HEK293 (cell line): ENCODE results near the gene RFNG.
A peak's percentile ranks its signal among the peaks of the same experiment; 100 is the strongest.

Source experiments
- ELK4 ChIP-seq: IDR thresholded peaks from 2 replicates; pipeline ENCODE4 v1.6.1; 2011; ENCODE audit warnings: mild to moderate bottlenecking, low read depth, low read length, borderline replicate concordance
- HOXA7 ChIP-seq: sonication (generic); formaldehyde crosslinking; IDR thresholded peaks from 2 replicates; pipeline ENCODE4 v1.8.1; 2022; ENCODE audit warnings: missing genetic modification reagents, borderline replicate concordance
- HOXD13 ChIP-seq: sonication (generic); formaldehyde crosslinking; IDR thresholded peaks from 2 replicates; pipeline ENCODE4 v1.8.0; 2022; ENCODE audit warnings: missing genetic modification reagents, borderline replicate concordance
- KLF16 ChIP-seq: fragments of 450-650 bp; formaldehyde crosslinking; IDR thresholded peaks from 2 replicates; pipeline ENCODE4 v1.5.1; 2017; ENCODE audit warnings: missing biosample characterization, missing genetic modification characterization
- KLF7 ChIP-seq: fragments of 450-650 bp; formaldehyde crosslinking; IDR thresholded peaks from 2 replicates; pipeline ENCODE4 v1.5.1; 2016; ENCODE audit warnings: missing biosample characterization, missing genetic modification characterization, borderline replicate concordance
- KLF8 ChIP-seq: fragments of 450-650 bp; formaldehyde crosslinking; IDR thresholded peaks from 2 replicates; pipeline ENCODE4 v1.5.1; 2016; ENCODE audit warnings: missing biosample characterization, missing genetic modification characterization
- MYNN ChIP-seq: fragments of 450-650 bp; formaldehyde crosslinking; IDR thresholded peaks from 2 replicates; pipeline ENCODE4 v1.5.1; 2016; ENCODE audit warnings: missing biosample characterization, missing genetic modification characterization, borderline replicate concordance
- PRDM4 ChIP-seq: fragments of 450-650 bp; formaldehyde crosslinking; IDR thresholded peaks from 2 replicates; pipeline ENCODE4 v1.5.1; 2017; ENCODE audit warnings: missing biosample characterization, missing genetic modification characterization
- TRIM28 ChIP-seq: IDR thresholded peaks from 2 replicates; pipeline ENCODE4 v1.6.1; 2011; ENCODE audit warnings: low read length, control low read depth, borderline replicate concordance
- WT1 ChIP-seq: fragments of 450-650 bp; formaldehyde crosslinking; IDR thresholded peaks from 2 replicates; pipeline ENCODE4 v1.5.1; 2016; ENCODE audit warnings: missing biosample characterization, missing genetic modification characterization
- ZBTB17 ChIP-seq: fragments of 450-650 bp; formaldehyde crosslinking; IDR thresholded peaks from 2 replicates; pipeline ENCODE4 v1.5.1; 2016; ENCODE audit warnings: missing biosample characterization, missing genetic modification characterization
- ZFP69B ChIP-seq: fragments of 450-650 bp; formaldehyde crosslinking; IDR thresholded peaks from 2 replicates; pipeline ENCODE4 v1.5.1; 2016; ENCODE audit warnings: missing biosample characterization, missing genetic modification characterization
- ZNF140 ChIP-seq: fragments of 450-650 bp; formaldehyde crosslinking; IDR thresholded peaks from 2 replicates; pipeline ENCODE4 v1.5.1; 2016; ENCODE audit warnings: missing biosample characterization, missing genetic modification characterization
- ZNF211 ChIP-seq: fragments of 450-650 bp; formaldehyde crosslinking; IDR thresholded peaks from 2 replicates; pipeline ENCODE4 v1.5.1; 2016; ENCODE audit warnings: low read depth, missing biosample characterization, missing genetic modification characterization
- ZNF239 ChIP-seq: fragments of 450-650 bp; formaldehyde crosslinking; IDR thresholded peaks from 2 replicates; pipeline ENCODE4 v1.5.1; 2016; ENCODE audit warnings: missing biosample characterization, missing genetic modification characterization
- ZNF24 ChIP-seq: fragments of 450-650 bp; formaldehyde crosslinking; IDR thresholded peaks from 2 replicates; pipeline ENCODE4 v1.5.1; 2016; ENCODE audit warnings: missing biosample characterization, missing genetic modification characterization
- ZNF292 ChIP-seq: fragments of 450-650 bp; formaldehyde crosslinking; IDR thresholded peaks from 2 replicates; pipeline ENCODE4 v1.5.1; 2016; ENCODE audit warnings: low read depth, missing biosample characterization, missing genetic modification characterization, borderline replicate concordance
- ZNF335 ChIP-seq: fragments of 450-650 bp; formaldehyde crosslinking; conservative IDR thresholded peaks from 2 replicates; pipeline ENCODE4 v1.5.1; 2016; ENCODE audit warnings: missing biosample characterization, missing genetic modification characterization
- ZNF354C ChIP-seq: fragments of 450-650 bp; formaldehyde crosslinking; IDR thresholded peaks from 2 replicates; pipeline ENCODE4 v1.5.1; 2016; ENCODE audit warnings: missing biosample characterization, missing genetic modification characterization, low read depth, borderline replicate concordance
- ZNF404 ChIP-seq: fragments of 450-650 bp; formaldehyde crosslinking; IDR thresholded peaks from 2 replicates; pipeline ENCODE4 v1.5.1; 2017; ENCODE audit warnings: missing biosample characterization, missing genetic modification characterization
- ZNF416 ChIP-seq: fragments of 450-650 bp; formaldehyde crosslinking; IDR thresholded peaks from 2 replicates; pipeline ENCODE4 v1.5.1; 2016; ENCODE audit warnings: missing biosample characterization, missing genetic modification characterization
- ZNF473 ChIP-seq: fragments of 450-650 bp; formaldehyde crosslinking; IDR thresholded peaks from 2 replicates; pipeline ENCODE4 v1.5.1; 2017; ENCODE audit warnings: missing biosample characterization, missing genetic modification characterization
- ZNF48 ChIP-seq: fragments of 450-650 bp; formaldehyde crosslinking; IDR thresholded peaks from 2 replicates; pipeline ENCODE4 v1.5.1; 2016; ENCODE audit warnings: missing biosample characterization, missing genetic modification characterization
- ZNF488 ChIP-seq: fragments of 450-650 bp; formaldehyde crosslinking; IDR thresholded peaks from 2 replicates; pipeline ENCODE4 v1.5.1; 2016; ENCODE audit warnings: missing biosample characterization, missing genetic modification characterization
- ZNF548 ChIP-seq: fragments of 450-650 bp; formaldehyde crosslinking; IDR thresholded peaks from 2 replicates; pipeline ENCODE4 v1.5.1; 2016; ENCODE audit warnings: missing biosample characterization, missing genetic modification characterization
- ZNF664 ChIP-seq: fragments of 450-650 bp; formaldehyde crosslinking; IDR thresholded peaks from 2 replicates; pipeline ENCODE4 v1.5.1; 2016; ENCODE audit warnings: missing biosample characterization, missing genetic modification characterization
- ZNF707 ChIP-seq: fragments of 450-650 bp; formaldehyde crosslinking; IDR thresholded peaks from 2 replicates; pipeline ENCODE4 v1.5.1; 2016; ENCODE audit warnings: missing biosample characterization, missing genetic modification characterization
- ZNF768 ChIP-seq: fragments of 450-650 bp; formaldehyde crosslinking; IDR thresholded peaks from 2 replicates; pipeline ENCODE4 v1.5.1; 2018; ENCODE audit warnings: missing biosample characterization, mild to moderate bottlenecking, missing genetic modification characterization
- ZNF830 ChIP-seq: fragments of 450-650 bp; IDR thresholded peaks from 2 replicates; pipeline ENCODE4 v1.5.0; 2018; ENCODE audit warnings: missing biosample characterization, missing genetic modification characterization, low read depth, mild to moderate bottlenecking, moderate library complexity
- ZSCAN16 ChIP-seq: fragments of 450-650 bp; formaldehyde crosslinking; IDR thresholded peaks from 2 replicates; pipeline ENCODE4 v1.5.1; 2016; ENCODE audit warnings: missing biosample characterization, missing genetic modification characterization
- ZSCAN30 ChIP-seq: fragments of 450-650 bp; IDR thresholded peaks from 2 replicates; pipeline ENCODE4 v1.5.1; 2018; ENCODE audit warnings: missing biosample characterization, mild to moderate bottlenecking, missing genetic modification characterization, moderate library complexity
- TF ChIP-seq, protein P1 (sequence below): fragments of 450-650 bp; formaldehyde crosslinking; IDR thresholded peaks from 2 replicates; pipeline ENCODE4 v1.5.1; 2016; ENCODE audit warnings: missing biosample characterization, missing genetic modification characterization, low read depth
- TF ChIP-seq, protein P2 (sequence below): fragments of 450-650 bp; formaldehyde crosslinking; IDR thresholded peaks from 2 replicates; pipeline ENCODE4 v1.5.1; 2016; ENCODE audit warnings: missing biosample characterization, missing genetic modification characterization
- TF ChIP-seq, protein P3 (sequence below): fragments of 450-650 bp; formaldehyde crosslinking; optimal IDR thresholded peaks from 2 replicates; pipeline ENCODE3; 2016; ENCODE audit warnings: missing biosample characterization, mild to moderate bottlenecking, missing genetic modification characterization

Gene RFNG

GRCh38 chr17:82097184-82097918, 45.7 kb upstream of the RFNG start (continued):
- TF ChIP-seq, protein P1, sequence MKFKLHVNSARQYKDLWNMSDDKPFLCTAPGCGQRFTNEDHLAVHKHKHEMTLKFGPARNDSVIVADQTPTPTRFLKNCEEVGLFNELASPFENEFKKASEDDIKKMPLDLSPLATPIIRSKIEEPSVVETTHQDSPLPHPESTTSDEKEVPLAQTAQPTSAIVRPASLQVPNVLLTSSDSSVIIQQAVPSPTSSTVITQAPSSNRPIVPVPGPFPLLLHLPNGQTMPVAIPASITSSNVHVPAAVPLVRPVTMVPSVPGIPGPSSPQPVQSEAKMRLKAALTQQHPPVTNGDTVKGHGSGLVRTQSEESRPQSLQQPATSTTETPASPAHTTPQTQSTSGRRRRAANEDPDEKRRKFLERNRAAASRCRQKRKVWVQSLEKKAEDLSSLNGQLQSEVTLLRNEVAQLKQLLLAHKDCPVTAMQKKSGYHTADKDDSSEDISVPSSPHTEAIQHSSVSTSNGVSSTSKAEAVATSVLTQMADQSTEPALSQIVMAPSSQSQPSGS (tag by site-specific recombination): no peak
- TF ChIP-seq ZNF768 (tag by site-specific recombination): no peak
- TF ChIP-seq KLF8: peak; percentile 36; the same call in 1 of the 2 replicates
- TF ChIP-seq ZNF140: no peak
- no peak for TF ChIP-seq KLF7 (tag by site-specific recombination)
- TF ChIP-seq ZSCAN16 (tag by site-specific recombination): no peak
- 0 out of 2 replicates have a peak, but pooled peaks have one; percentile 4 for TF ChIP-seq MYNN
- TF ChIP-seq PRDM4 (tag by site-specific recombination): no peak
- no peak for TF ChIP-seq ZNF354C (tag by site-specific recombination)
- no peak for TF ChIP-seq ZNF292 (tag by site-specific recombination)
- no peak for TF ChIP-seq ZNF548 (tag by site-specific recombination)
- no peak for TF ChIP-seq ZNF473 (tag by site-specific recombination)
- no peak for TF ChIP-seq TRIM28
- TF ChIP-seq WT1 (tag by site-specific recombination): 0 out of 2 replicates have a peak, but pooled peaks have one; percentile 33
- TF ChIP-seq ZNF335 (tag by site-specific recombination): peak; percentile 96
- TF ChIP-seq ZSCAN30: no peak; the same call in none of the 2 replicates
- TF ChIP-seq KLF16 (tag by site-specific recombination): no peak; the same call in 1 of the 2 replicates
- no peak for TF ChIP-seq ZNF830 (tag by site-specific recombination)
- no peak for TF ChIP-seq ZNF211 (tag by site-specific recombination)
- no peak for TF ChIP-seq ZNF488
- no peak for TF ChIP-seq HOXA7 (CRISPR knock-in tag)
- no peak for TF ChIP-seq ZNF48 (tag by site-specific recombination)
- TF ChIP-seq ZNF416 (tag by site-specific recombination): no peak
- TF ChIP-seq ZBTB17 (tag by site-specific recombination): no peak
- TF ChIP-seq ZNF24 (tag by site-specific recombination): no peak
- no peak for TF ChIP-seq ZNF239 (tag by site-specific recombination)
- TF ChIP-seq, protein P2, sequence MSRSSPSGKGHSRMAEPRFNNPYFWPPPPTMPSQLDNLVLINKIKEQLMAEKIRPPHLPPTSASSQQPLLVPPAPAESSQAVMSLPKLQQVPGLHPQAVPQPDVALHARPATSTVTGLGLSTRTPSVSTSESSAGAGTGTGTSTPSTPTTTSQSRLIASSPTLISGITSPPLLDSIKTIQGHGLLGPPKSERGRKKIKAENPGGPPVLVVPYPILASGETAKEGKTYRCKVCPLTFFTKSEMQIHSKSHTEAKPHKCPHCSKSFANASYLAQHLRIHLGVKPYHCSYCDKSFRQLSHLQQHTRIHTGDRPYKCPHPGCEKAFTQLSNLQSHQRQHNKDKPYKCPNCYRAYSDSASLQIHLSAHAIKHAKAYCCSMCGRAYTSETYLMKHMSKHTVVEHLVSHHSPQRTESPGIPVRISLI: no peak
- TF ChIP-seq, protein P3, sequence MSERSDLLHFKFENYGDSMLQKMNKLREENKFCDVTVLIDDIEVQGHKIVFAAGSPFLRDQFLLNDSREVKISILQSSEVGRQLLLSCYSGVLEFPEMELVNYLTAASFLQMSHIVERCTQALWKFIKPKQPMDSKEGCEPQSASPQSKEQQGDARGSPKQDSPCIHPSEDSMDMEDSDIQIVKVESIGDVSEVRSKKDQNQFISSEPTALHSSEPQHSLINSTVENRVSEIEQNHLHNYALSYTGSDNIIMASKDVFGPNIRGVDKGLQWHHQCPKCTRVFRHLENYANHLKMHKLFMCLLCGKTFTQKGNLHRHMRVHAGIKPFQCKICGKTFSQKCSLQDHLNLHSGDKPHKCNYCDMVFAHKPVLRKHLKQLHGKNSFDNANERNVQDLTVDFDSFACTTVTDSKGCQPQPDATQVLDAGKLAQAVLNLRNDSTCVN: peak; percentile 77
- TF ChIP-seq ELK4: no peak
- TF ChIP-seq ZNF664 (tag by site-specific recombination): no peak
- TF ChIP-seq ZNF404: no peak
- no peak for TF ChIP-seq ZFP69B
- no peak for TF ChIP-seq ZNF707
- TF ChIP-seq HOXD13 (CRISPR knock-in tag): no peak; the same call in 1 of the 2 replicates
